Dedifferentiated amniotic fluid mesenchymal stem cell (primary cell): ENCODE data around the gene SLC12A8.
A peak's percentile ranks its signal among the peaks of the same experiment; 100 is the strongest.
"Not testable (repeated sequence)": the region's sequence is repeated elsewhere in the genome, so short reads cannot be mapped to it uniquely, and the experiment has no call there.

Source experiments
- DNase-seq: peaks from one replicate; pipeline ENCODE4 v3.0.0-alpha.2; 2016; ENCODE audit errors: extremely low spot score

The SLC12A8 gene

DNA sequence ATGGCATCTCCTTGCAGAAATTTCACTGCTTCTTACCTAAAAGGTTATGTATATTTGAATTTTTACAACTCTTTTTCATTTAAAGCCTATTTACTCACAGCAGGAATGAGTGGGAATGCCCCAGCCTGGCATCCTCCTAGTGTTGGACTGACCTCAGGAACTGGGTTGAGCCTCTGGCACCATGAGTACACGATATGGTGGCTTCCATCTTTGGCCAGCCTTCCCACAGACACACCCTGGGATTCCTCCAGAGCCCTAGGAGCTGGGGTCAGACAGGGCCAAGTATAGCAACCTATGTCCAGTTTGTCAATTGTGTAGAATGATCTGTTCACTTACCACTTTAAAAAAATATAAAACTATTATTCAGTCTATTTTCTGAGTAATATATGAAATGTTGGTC lies 99.6 kb downstream of the SLC12A8 start:
- no peak for DNase-seq

DNA sequence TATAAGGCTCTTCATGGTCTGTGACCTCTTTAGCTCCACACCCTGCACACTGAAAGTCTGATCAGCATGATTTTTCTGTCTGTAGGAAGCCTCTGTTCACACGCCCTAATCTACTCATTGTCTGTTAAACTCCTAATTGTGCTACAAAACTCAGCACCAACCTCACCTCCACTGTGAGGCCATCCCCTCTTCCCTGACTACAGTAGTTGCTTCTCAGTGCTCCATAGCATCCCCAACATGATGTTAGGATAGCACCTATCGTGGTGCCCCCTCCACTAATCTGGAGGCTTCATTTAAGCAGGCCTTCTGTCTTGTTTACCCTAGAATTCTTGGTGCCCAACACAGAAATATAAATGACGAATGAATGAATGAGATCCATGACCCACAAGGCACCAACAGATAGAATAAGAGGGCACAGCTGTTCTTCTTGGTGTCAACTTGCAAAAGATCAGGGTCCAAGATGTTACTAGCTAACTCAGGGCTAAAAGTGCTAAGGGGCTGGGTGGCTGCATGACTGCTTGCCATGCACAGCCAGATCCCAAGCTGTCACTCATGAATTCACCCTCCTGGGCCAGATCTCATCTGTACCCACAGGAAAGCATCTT lies 101.6 kb downstream of the SLC12A8 start:
- no peak for DNase-seq

DNA sequence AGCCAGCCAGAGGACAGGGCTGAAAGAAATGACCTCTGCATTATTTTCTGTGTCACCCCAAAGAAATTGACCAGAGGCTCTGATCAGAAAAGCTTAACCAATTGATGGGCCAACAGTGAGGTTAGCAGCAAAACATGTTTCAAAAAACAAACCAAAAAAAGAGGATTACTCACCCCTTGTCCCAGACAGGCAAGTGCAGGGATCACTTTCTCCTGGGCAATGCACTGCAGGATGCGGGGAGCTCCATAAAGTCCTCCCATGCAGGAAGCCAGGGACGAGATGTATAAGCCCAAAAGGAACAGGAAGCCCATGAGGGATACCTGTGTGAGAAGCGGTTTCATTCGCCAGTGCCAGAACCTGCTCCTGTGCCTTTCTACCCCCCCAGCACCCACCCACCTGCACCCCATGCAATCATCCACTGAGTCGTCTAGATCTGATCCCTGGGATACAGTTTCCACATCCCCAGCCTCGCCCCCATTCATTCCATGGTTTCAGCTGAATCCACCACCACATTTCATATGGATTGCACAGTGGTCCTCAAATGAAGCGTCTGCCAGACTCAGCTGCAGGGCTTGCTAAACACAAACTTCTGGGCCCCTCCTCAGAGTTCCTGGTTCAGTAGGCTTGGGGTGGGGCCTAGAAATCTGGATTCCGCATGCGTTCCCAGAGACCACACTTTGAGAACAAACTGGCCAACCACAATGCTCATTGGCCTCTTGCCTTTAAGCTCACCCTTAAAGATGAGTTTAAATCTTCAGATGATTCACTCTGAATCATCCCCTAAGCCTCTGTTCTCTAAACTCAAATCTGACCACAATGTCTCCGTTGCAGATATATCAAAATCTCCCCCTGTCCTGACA lies 102.3 kb downstream of the SLC12A8 start:
- DNase-seq, result peak; percentile 76

DNA sequence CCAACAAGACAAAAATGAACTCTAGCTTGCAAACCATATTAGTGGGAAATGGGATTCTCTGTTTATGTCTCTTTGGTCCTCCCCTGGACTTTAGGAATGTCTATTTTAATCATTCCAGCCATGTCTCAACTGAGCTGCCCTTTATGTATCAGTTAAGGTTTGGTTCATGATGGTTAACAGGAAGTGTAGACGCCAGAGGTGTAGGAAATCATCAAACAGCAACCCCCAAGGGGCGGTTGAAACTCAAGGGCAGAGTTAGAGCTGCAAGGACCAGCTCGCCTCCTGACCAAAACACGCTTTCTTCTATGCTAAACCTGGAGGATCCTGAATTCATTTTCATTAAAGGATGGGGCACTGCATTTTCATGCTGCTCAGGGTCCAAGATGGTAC lies 103.0 kb downstream of the SLC12A8 start:
- no peak for DNase-seq

DNA sequence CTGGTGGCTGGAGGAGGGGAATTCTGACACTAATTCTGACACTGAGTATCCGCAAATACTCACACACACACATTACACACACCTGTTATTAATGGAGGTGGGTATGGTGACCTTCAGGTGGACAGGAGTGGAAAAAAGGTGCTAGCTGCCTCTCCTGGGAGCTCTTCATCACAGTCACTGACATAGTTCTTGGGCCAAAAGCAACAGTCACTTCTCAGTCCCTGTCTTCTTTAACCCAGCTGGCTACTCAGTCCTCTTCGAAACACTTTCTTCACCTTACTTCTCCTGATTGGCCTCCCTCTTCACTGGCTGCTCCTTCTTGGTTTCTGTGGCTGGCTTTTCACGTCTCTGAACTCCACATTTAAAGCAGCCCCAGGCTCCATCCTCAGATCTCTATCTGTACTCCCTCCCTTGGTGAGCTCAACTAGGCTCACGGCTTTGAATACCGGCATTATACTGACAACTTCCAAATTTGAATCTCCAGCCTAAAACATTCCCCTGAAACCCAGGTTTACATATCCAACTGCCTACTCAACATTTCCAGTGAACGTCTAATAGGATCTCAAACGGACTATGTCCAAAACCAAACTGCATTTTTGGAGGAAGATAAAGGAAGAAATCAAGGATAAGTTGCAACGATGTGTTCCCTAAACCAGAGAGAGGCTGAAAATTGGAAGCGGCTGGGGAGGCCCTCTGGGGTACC lies 103.6 kb downstream of the SLC12A8 start:
- peak; percentile 19 for DNase-seq

DNA sequence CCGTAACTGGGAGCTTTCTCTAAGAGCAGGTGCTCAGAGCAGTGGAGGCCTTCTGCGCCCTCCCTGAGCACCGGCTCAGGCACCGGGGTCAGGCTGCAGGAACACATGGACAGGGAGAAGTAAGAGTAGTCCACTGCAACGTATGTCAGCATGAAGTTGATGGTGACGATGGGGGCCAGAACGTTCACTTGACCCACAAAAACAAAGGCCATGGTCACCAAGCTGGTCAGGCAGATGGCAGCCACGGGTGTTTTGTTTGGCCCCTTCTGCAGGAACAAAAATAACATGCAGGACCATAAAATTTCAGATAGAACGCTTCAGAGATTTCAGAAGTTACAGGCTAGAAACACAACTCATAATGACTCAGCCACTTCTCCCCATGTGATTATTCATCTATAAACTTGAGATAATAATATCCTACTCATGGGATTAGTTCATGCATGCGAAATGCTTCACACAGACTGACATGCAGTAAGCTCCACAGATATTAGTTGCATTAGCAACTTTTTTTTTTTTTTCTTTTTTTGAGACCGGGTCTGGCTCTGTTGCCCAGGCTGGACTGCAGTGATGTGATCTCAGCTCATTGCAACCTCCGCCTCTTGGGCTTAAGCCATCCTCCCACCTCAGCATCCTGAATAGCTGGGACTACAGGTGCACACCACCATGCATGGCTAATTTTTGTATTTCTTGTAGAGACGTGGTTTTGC lies 104.5 kb downstream of the SLC12A8 start:
- DNase-seq, result peak; percentile 82

DNA sequence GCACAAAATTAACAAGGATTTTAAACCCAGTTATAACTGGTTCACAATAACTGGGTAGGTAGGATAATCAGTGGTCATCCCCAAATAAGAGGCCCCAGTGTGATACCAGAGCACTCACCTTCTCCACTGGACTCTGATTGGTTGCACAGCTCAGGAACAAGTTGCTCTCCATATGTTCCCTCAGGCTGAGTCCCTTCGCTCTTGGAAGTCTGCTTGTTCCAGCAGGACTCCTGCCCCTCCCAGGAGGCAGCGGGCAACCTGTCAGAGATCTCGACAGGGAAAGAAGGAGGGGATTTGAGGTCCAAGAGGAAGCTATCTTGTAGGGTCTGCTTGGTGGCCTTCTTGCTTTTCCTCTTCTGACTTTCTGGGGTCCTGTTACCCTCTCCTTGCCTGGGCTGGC lies 105.2 kb downstream of the SLC12A8 start:
- DNase-seq, result no peak

DNA sequence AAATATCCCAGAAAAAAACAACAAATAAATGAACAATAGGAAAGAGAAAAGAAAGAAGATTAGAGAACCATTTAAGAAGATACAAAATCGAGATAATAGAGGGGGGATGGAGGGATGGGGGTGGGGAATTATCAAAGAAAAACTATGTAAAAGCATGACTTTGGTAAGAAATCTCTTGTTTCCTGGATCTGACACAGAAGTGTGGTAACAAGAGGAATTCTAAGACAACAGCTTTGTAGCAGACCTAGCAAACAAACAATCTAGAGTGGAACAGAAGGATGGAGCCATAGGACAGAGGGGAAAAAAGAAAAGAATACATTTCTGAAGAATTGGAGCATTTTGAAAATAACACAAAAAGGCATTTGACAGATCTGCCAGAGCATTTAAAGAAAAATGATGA lies 107.4 kb downstream of the SLC12A8 start:
- no peak for DNase-seq

DNA sequence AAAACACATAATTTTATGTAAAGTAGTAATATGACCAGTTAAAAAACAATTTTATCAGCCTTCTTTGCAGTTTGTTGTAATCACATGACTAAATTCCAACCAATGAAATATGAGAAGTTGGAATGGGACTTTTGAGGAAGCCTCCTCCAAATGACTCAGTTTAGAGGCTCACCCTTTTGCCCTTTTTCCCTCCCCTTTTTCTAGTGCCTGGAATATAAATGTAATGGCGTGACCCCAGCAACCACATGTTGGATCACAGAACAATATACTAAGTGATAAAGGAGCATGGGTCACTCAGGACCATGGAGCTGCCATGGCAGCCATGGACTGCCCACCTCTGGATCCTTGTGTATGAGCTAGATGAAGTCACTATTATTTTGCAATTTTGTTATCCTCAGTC lies 107.9 kb downstream of the SLC12A8 start:
- no peak for DNase-seq

DNA sequence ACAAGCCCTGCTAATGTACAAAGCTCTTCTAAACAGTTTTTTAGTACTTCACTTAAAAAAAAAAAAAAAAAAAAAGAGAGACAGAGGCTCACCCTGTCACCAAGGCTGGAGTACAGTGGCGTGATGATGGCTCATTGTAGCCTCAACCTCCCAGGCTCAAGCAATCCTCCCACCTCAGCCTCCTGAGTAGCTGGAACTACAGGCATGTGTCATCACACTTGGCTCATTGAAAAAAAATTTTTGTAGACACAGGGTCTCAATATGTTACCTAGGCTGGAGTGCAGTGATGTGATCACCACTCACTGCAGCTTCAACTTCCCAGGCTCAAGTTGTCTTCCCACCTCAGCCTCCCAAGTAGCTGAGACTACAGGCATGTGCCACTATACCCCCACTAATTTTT lies 109.1 kb downstream of the SLC12A8 start:
- DNase-seq, result no peak

DNA sequence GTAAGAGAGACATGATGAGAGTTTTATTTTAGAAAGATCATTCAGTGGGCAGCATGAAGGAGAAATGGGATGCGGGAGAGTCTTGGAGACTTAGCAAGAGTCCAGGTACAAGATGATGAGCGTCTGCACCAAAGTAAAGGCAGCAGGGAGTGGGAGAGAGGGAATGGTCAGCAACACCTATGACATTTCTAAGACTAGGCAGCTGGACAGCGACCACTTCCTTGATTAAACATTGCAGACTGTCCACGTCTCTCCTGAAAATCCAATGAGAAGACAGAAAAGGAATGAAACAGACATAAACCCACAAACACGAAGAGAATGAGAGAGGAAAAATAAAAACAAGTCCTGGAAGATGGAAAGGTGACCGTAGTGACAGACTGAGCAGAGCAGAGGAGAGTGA lies 110.1 kb downstream of the SLC12A8 start:
- DNase-seq, result no peak

DNA sequence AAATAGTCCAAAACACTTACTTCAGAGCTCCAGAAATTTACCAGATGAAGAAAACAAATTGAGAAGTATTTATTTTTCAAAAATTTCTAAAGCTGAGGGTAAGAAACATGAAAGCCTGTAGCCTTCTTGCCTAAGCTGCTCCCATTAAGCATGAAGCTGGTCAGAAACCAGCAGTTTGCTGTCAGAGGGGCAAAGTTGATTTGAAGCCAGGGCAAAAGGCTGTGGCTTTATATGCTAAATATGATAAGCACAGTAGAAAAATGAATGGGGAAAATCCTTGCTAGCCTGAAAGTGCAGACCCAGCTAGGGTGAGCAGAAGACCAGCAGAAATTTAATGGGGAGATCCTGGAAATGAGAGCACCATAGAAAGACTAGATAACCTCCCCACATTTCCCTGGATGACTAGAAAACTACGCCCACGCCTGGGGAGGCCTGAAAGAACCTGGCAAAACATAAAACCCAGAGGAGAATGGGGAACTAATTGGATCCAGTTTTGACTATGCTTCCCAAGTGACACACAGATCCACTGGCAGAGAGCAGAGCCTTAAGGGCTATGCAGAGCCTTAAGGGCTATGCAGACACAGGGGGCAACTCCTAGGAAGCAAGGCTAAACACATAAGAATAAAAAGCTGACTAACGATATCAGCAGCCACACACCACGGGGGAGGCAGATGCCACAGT lies 113.8 kb downstream of the SLC12A8 start:
- DNase-seq, result no peak

DNA sequence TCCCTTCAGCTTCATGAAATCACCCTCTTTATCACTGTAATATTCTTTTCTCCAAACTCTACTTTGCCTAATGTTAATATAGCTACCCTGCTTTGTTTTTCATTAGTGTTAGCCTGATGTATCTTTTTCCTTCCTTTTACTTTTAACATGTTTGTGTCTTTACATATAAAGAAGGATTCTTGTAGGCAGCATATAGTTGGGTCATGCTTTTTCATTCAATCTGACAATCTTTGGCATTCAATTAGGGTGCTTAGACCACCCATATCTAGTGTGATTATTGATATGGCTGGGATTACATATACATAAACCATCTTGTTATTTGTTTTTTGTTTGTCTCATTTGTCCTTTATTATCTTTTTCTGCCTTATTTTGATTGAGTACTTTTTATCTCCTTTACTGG lies 121.9 kb downstream of the SLC12A8 start:
- no peak for DNase-seq

DNA sequence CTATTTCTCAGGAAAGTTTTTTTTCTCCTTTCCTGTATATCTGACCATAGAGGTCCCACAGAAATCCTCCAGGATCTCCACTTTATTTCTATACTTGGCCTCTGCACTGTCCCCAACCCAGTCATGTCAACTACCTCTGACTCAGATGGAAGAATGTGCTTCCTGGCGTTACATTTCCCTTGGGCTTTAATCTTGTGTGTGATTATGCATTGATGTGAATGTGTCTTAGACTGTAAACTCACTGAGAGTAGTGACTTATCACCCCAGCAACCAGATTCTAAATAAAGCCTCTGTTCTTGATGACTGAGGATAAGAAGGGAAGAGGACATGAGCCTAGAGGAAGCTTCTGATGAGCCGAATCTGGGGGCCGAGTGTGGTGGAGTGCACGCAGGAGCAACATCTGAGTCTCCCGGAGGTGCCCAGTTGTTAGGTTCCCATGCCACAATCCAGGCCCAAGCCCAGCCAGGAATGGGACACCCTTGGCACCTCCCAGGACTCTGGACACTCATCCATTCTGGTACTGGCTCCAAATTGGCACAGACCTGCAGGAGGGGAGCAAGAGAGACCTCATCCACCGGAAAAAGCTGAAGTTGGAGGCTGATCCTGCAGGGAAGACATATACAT lies 124.7 kb downstream of the SLC12A8 start:
- no peak for DNase-seq

DNA sequence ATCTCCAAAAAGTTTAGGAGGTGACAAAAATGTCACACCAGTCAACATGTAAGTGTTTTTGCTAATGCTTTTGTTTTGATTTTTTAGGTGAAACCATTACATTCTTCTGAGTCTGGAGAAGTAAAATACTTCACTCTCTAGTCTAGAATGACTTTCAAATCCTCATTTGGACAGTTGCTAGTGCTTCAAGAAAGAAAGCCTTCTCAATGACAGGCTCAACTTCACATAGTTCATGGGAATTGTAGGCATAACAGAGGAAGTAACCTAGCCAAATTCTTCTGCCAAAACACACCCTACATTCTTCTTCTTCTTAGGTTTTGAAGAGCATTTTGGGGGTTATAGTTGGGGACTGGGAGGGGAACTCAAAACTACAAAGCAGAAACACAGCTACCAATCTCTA lies 127.4 kb downstream of the SLC12A8 start:
- DNase-seq, result no peak

DNA sequence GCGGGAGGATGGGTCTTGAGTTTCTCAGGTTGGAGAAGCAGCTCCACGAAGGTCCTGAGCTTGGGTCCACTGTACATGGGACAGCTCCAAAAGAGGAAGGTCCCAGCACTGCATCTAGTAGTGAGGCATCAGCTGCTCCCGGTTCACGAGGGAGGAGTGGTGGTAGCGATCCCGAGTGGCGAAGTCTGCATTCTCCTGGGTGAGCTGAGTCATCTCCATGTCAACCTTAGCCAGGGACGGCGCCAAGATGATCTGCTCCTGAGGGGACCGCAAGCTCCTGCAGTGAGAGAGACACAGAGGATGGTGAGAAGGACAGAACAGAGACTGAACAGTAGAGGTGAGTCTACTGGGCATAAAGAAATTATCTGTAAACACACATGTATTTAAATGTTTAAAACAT lies 128.8 kb downstream of the SLC12A8 start:
- no peak for DNase-seq

DNA sequence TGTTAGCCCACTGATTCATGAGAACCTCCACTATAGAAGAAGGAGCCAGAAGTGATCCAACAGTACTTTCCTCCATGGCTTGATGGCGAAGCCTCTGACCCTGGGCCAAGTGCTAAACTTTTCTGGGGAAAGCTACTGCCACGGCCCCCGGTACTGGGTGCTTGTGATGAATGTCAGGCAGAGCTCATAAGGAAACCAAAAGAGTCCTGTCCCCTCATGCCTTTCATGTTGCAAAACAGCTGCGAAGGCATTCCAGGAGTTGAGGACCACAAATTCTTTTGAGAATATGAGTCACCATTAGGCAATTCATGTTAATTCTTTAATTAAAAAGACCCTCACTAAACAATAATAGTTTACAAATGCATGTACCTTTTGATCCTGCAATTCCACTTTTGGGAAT lies 130.2 kb downstream of the SLC12A8 start:
- not testable (repeated sequence) for DNase-seq

DNA sequence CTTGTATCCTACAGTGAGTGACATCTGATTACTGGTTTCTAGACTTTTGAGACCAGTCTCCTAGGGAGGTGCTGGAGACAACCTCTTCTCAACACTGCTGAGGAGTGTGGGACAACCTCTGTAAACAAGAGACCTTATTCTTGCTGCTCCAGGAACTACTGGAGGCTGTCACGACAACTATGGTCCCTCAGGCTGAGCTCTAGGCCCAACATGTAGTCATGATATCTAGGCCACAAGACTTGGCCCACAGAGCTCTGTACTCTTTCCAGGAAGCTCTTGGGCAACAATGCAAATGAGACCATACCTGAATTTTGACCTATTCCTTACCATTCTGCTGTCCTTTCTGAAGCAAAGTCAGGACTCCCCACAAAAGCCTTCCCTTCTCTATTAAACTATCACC lies 132.5 kb downstream of the SLC12A8 start:
- DNase-seq, result no peak

DNA sequence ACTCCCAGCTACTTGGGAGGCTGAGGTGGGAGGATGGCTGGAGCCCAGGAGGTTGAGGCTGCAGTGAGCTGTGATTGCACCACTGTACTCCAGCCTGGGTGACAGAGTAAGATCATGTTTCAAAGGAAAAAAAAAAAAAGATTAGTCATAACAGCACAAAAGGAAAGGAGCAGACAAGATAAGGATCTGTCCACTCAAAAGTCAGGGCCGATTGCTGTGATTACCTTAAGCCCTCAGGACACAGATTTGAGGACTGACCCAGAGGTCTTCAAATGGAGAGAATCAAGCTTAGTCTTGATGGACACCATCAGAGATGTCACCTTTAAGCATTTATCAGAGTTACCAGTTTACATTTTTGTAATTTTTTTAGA lies 132.9 kb downstream of the SLC12A8 start:
- DNase-seq, result no peak

DNA sequence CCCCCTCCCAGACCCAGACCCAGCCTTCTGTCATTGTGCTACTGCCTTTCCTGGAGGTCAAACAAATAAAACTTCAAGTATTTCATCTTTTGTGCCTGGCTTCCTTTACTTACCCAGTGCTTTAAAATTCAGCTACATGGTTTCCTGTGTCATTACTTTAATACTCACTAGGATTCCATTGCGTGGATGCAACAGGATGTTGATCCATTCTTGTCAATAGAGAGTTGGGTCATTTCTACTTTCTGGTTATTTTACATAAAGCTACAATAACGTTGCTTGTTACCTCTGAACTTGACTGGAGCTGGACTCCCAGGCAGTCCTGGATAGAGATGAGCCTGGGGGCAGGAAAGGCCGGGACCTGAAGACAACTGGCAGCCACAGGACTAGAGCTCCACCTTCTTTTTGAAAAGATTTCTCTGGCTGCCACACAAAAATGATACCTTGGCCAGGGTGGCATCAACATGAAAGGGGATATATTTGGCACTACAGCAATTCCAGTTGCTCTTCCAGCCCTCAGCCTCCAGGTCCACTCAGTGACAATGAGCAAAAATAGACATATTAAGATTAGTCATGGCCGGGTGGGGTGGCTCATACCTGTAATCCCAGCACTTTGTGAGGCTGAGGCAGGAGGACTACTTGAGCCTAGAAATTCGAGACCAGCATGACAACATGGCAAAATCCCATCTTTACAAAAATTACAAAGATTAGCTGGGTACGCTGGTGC lies 133.4 kb downstream of the SLC12A8 start:
- DNase-seq, result no peak

DNA sequence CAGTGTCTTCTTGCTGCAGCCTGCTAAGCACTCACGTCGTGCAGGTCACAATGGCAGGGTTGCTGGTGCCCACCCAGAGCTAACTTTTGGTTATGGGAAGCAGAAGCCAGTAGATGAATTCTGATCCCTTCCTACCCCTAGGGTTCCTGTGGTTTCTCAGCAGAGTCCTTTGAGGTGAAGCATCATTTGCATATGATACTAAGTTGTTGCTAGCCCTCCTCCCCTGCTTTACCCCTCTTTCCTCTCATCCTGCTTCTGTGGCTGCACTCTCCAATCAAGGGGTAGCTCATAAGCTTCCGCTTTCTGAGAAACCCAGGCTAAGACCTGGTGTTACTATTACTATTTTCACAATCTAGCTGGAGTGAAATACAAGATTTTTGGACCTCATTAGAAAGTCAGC lies 134.7 kb downstream of the SLC12A8 start:
- no peak for DNase-seq
